AG04449 (cell line): ENCODE results near the gene ABCA7.

Experiments
- CTCF ChIA-PET: fragments of 350-600 bp; formaldehyde crosslinking; extraction: SDS; loops from one replicate; lab custom pipeline; 2021; ENCODE audit warnings: antibody characterized with exemption; lab: Yijun Ruan, JAX
- POLR2A ChIA-PET: fragments of 400-600, 350-600 bp; formaldehyde crosslinking; extraction: SDS; loops from one replicate; lab custom pipeline; 2020; ENCODE audit warnings: antibody characterized with exemption, inconsistent platforms; lab: Yijun Ruan, JAX
- DNase-seq: peaks from one replicate; pipeline ENCODE4 v3.0.0-alpha.2; 2010; ENCODE audit warnings: low read depth, low spot score
- H3K4me3 ChIP-seq: 2 replicates; pipeline ENCODE4 v1.5.1; 2011; ENCODE audit warnings: low read depth, mild to moderate bottlenecking, control low read depth, low read length
- CTCF ChIP-seq: IDR thresholded peaks from one replicate; pipeline ENCODE4 v1.5.1; 2011; ENCODE audit warnings: mild to moderate bottlenecking, moderate library complexity, low read length, control low read depth, inconsistent platforms; ENCODE audit not compliant: insufficient read depth; ENCODE audit errors: missing control alignments

The ABCA7 gene

GRCh38 chr19:1058112-1058511 is 18.2 kb downstream of the ABCA7 start:
- POLR2A ChIA-PET, result no interaction called here
- no peak overlapping the region for H3K4me3 ChIP-seq
- CTCF ChIA-PET, result interaction anchor here (0.8 to 1.9 kb wide), 3 partner anchors 10 to 15 kb away, joined by 3 to 5 read pairs (median 4); no protein-coding TSS in a partner anchor
- DNase-seq, result no peak
- TF ChIP-seq CTCF, result no peak

GRCh38 chr19:1060689-1061088 is 20.8 kb downstream of the ABCA7 start:
- CTCF ChIA-PET, result no interaction called here
- POLR2A ChIA-PET, result no interaction called here
- no peak for TF ChIP-seq CTCF
- no peak for DNase-seq
- no peak overlapping the region for H3K4me3 ChIP-seq

- ChIA-PET CTCF (no interaction called here), POLR2A (no interaction called here)
- no peak overlapping the region for H3K4me3 ChIP-seq
- DNase-seq, result no peak
- no peak for TF ChIP-seq CTCF
Observed at GRCh38 chr19:1061987-1062386, 22.1 kb downstream of the ABCA7 start.

- H3K4me3 ChIP-seq, result no peak overlapping the region
- POLR2A ChIA-PET, result no interaction called here
- DNase-seq, result no peak
Observed at GRCh38 chr19:1062387-1063029, 22.6 kb downstream of the ABCA7 start.

GRCh38 chr19:1063030-1063908 is 23.4 kb downstream of the ABCA7 start:
- ChIA-PET CTCF (interaction anchor here (2.0 kb wide), 1 partner anchor 17 kb away, joined by 11 read pairs; no protein-coding TSS in a partner anchor), POLR2A (no interaction called here)
- H3K4me3 ChIP-seq, result no peak overlapping the region
- TF ChIP-seq CTCF, result no peak
- no peak for DNase-seq

More at GRCh38 chr19:1062387-1063029, 22.6 kb downstream of the ABCA7 start:
- no peak for TF ChIP-seq CTCF
- CTCF ChIA-PET, result no interaction called here
